HL-60 (cell line): Measurements from ENCODE around the gene HOXA13.

Experiments used
- CTCF ChIP-seq: IDR thresholded peaks from one replicate; pipeline ENCODE4 v1.5.1; 2011; ENCODE audit warnings: low read length, control low read depth, inconsistent platforms; ENCODE audit not compliant: insufficient read depth
- POLR2AphosphoS5 ChIP-seq: IDR thresholded peaks from 2 replicates; pipeline ENCODE4 v1.6.1; 2012; ENCODE audit warnings: low read depth
- REST ChIP-seq: IDR thresholded peaks from 2 replicates; pipeline ENCODE4 v1.6.1; 2012; ENCODE audit warnings: low read depth; ENCODE audit not compliant: insufficient replicate concordance
- SPI1 ChIP-seq: IDR thresholded peaks from 2 replicates; pipeline ENCODE4 v1.6.1; 2012; ENCODE audit warnings: low read depth, mild to moderate bottlenecking, borderline replicate concordance

GRCh38 chr7:27166531-27167505 lies 33.1 kb downstream of the HOXA13 start:
- TF ChIP-seq CTCF: no peak
- TF ChIP-seq REST: no peak
- no peak for TF ChIP-seq POLR2AphosphoS5
- peak; percentile 49; the same call in 1 of the 2 replicates for TF ChIP-seq SPI1
